Stimulated activated CD8-positive, alpha-beta memory T cell treated with anti-CD3 and anti-CD28 coated beads, Interleukin-12 subunit alpha, Interleukin-12 subunit beta, amount 100 ng/mL, for 4 hours (primary cell): Measurements from ENCODE around the gene MRGPRD.
A peak's percentile ranks its signal among the peaks of the same experiment; 100 is the strongest.
"Not testable (repeated sequence)": the region's sequence is repeated elsewhere in the genome, so short reads cannot be mapped to it uniquely, and the experiment has no call there.

Experiments used
- DNase-seq: peaks from one replicate; pipeline ENCODE4 v3.0.0-alpha.2; 2020; ENCODE audit warnings: low read depth

Gene MRGPRD

GRCh38 chr11:69005631-69006368, 25.0 kb upstream of the MRGPRD start:
- no peak for DNase-seq

DNA sequence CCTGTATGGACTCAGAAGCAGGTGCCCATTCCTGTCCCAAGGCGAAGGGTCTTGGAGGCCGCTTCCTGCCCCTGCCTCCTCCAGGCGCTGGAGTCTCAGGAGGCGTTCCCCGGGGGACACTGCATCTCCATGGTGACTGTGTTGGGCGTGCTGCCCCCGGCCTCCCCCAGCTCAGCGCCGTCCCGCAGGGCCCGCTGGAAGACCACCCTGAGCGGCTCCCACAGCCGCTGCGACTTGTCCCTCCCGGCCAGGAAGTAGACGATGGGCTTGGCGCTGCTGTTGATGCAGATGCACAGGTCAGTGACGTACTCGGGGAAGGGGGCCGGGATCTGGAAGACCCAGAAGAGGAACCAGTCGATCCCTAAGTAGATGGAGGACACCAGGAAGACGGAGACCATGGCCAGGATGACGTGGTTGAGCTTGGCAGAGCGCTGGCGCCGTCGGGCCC, 24.4 kb upstream of the MRGPRD start:
- DNase-seq = no peak

- DNase-seq = no peak
These were observed 23.8 kb upstream of the MRGPRD start for GRCh38 chr11:69004411-69005182.

GRCh38 chr11:69003866-69004367, 23.1 kb upstream of the MRGPRD start:
- no peak for DNase-seq

DNA sequence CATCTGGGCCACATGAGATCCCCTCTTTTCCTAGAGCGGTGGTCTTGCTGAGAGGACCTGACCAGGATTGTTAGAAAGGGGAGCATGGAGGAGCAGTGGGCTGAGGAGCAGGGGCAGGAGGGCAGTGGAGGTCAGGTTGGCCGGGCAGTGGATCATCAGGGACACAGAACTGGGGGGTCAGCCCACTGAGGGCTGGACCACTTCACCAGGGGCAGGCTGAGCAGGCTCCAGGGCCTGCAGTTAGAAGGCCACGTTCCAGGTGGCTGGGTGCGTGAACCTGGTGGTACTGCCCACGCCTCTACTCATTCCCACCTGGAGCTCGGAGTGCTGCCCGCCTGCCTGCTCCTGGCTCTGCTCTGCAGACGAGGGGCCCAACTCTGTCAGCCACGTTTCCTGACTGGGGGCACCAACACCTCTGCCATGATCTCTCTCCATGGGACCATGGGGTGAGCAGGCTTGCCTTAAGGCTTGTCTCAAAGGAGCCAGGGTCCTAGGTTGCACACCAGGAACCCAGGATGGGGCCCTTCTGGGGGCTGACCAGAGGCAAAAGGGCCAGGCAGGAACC, 22.6 kb upstream of the MRGPRD start:
- DNase-seq = no peak

DNA sequence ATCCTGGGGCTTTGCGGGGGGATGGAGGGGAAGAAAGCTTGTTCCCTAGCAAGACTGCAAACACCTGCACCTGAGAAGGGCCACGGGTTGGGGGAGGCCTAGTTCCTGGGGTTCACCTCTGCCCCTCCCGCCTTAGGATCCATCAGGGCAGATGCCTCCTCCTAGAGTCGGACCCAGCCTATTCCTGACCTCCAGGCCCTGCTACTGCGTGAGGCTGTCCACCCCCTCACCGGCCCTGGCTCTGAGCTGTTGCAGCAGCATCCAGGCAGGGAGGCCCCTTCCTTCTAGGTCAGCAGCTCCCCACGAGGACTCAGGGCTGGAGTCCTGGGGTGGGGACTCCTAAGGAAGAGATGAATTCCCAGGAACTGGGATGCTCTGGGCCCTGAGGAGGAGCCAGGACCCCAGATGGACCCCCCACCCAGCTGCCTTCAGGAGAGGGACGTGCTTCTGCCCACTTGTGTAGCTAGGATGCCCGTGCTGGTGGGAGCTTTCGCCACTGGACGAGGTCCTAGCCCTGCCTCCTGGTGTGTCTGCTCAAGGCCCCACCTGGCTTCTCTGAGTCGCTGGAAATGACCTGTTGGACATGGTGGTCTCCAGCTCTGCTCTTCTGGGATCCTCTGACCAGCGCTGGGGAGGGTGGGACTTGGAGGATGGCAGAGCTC, 21.9 kb upstream of the MRGPRD start:
- no peak for DNase-seq

DNA sequence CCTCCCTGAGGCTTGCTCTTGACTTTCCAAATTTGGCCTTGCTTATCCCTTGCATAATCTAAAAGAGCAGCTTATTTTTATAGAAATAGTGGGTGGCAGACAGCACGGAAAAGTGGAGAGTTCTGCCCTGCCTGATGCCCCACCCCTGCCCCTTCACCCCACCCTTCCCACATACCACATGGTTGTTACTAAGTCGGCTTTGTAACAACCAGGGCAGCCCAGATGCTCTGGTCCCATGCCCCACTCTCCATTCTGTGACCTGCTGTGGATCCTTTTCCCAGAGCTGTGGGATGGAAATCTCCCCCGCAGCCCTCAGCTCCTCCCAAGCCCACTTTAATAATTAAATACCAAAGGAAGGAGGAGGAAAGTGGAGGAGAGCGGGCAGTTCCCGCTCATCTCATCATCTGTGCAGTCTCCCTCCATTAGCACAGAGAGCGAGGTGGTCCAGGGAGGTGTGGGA, 21.4 kb upstream of the MRGPRD start:
- no peak for DNase-seq

DNA sequence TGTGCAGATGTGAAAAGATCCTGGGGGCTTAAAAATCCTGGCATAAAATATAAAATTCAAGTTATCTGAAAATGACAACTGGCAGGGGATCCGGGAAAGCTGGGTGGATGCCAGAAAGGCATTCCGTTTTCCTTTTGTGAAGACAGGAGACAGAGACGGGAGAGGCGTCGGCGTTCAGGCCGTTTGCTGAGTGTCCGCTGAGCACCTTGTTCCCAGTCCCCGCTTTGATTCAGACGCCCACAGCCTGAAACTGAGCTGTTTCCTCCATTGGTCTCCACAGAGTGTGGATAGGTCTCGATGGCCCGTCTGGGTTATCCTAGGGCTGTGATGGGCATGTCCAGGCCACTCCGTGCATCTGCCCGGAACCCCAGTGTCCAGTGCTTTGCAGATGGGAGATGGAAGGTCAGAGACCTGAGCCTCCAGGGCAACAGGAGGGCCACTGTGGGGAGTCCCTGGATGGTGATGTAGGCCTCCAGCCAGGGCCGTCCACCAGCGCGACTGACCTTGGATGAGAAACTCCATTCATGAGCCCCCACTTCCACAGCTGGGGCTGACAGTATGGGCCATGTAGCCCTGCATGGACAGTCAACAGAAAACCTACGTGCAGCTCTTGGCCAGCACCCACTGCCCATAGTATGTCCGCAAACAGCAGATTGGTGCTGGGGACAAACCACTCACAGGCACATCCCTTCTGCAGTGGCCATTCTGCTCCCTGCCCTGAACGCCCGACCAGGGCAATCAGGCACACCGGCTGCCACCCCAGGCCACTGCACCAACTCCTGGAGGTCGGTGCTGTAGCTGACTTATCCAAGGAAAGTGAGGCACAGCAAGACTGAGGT, 20.7 kb upstream of the MRGPRD start:
- DNase-seq = no peak

GRCh38 chr11:69000831-69001242, 20.1 kb upstream of the MRGPRD start:
- no peak for DNase-seq

DNA sequence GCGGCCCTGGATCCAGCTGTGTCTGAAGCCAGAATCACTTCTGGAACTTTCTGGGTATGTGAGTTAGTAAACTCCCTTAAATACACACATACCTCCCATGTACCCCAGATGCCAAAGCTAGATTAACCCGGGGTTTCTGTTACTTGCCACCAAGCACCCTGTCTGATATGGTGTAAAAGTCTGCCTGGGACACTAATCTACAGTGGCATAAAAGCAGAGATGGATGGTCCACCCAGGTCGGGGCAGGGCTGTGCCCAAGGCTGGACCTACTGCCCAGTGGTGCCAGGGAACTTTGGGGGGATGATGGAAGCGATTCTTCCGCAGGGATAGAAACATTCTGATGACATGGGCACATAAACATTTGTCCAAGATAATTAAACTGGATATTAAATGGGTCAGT, 19.6 kb upstream of the MRGPRD start:
- DNase-seq = no peak

DNA sequence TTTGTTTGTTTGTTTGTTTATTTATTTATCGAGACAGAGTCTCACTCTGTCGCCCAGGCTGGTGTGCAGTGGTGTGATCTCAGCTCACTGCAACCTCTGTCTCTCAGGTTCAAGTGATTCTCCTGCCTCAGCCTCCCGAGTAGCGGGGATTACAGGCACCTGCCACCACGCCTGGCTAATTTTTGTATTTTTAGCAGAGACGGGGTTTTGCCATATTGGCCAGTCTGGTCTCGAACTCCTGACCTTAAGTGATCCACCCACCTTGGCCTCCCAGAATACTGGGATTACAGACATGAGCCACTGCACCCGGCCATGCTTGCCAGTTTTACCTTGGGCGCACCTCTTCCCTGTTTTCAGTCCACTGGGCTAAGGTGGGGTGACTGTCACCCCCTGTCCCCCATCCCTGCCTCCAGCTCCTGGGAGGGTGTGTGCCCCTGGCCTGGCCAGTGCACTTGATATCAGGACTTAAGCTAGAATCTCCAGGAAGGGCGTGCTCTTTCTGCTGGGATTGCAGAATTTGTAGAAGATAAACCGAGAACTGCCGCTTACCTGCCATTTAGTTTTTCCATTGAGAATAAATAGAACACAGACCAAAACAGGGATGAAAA, 19.1 kb upstream of the MRGPRD start:
- not testable (repeated sequence) for DNase-seq

- DNase-seq = peak; percentile 7
These were observed 18.4 kb upstream of the MRGPRD start for GRCh38 chr11:68999093-68999747.

- no peak for DNase-seq
These were observed 17.7 kb upstream of the MRGPRD start for GRCh38 chr11:68998390-68998911.

DNA sequence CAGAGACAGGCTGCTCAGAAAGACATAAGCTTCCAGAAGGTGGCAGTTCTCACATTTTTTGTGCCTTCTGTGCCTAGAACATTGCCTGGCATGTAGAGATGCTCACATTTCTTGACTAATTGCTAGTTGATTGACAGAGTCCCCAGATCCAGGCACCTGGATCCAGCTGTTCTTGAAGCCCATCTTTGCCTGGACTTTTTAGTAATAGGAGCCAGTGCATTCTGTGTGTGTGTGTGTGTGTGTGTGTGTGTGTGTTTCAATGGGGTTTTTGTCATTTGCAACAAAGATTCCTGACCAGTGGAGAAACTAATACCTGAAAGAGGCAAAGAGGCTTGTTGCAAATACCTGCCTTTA, 17.2 kb upstream of the MRGPRD start:
- no peak for DNase-seq

GRCh38 chr11:68997124-68997994, 16.6 kb upstream of the MRGPRD start:
- DNase-seq = no peak

DNA sequence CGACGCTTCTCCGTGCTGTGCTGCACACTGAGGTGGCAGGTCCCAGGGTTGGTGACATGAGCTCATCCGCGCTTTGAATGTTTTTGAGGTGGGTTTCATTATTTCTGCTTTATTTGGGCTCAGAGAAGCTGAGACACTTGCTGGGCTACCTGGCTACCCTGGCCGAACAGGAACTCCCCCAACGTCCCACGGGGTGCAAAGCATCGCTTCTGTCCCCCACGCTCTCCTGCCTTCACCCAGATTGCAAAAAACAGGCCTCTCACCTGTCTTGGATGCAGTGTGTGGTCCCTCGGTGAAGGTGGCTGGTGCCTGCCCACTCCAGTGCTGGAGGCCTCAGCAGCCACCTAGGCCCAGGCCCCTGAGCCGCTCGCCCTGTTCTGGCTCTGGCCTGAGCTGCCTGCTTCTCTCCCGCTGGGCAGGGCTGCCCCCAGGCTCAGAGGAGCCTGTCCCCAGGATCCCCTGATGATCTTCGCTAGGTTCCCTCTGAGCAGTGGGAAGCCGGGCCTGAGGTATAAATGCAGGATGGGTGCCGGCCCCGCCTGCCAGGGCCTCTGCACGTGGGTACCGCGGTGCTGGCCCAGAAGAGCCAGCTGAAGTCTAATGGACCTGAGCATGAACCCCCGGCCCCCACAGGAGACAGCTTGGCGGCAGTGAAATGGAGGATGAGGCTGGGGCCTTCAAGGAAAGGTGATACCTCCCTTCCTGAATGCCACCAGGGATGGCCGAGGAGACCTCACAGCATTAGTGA, 15.8 kb upstream of the MRGPRD start:
- no peak for DNase-seq

GRCh38 chr11:68994894-68995285, 14.1 kb upstream of the MRGPRD start:
- no peak for DNase-seq

- no peak for DNase-seq
These were observed 13.5 kb upstream of the MRGPRD start for GRCh38 chr11:68994161-68994893.
